H9 (cell line): ENCODE results near the gene GLYR1. TPM values are rescaled to one million over a fixed set of nuclear protein-coding genes. Genes with fewer than 3 reads are reported as not detected.

Experiments used
- DNase-seq: peaks from one replicate; pipeline ENCODE4 v3.0.0-alpha.2; 2017
- H2AFZ ChIP-seq: one replicate; pipeline ENCODE4 v1.6.1; 2013; ENCODE audit warnings: mild to moderate bottlenecking, low read length, control low read depth, moderate library complexity
- H2AK5ac ChIP-seq: 2 replicates; pipeline ENCODE4 v1.6.1; 2013; ENCODE audit warnings: low read length, control low read depth, mixed read lengths; ENCODE audit not compliant: insufficient read length
- H2BK120ac ChIP-seq: one replicate; pipeline ENCODE4 v1.6.1; 2013; ENCODE audit warnings: low read depth, mild to moderate bottlenecking, low read length, control low read depth, inconsistent platforms; ENCODE audit not compliant: poor library complexity, severe bottlenecking
- H2BK12ac ChIP-seq: 2 replicates; pipeline ENCODE4 v1.6.1; 2013; ENCODE audit warnings: low read length, control low read depth, mixed read lengths, low read depth; ENCODE audit not compliant: insufficient read length
- H2BK15ac ChIP-seq: 2 replicates; pipeline ENCODE4 v1.6.1; 2013; ENCODE audit warnings: low read depth, low read length, control low read depth
- H2BK20ac ChIP-seq: one replicate; pipeline ENCODE4 v1.6.1; 2013; ENCODE audit warnings: low read depth, mild to moderate bottlenecking, low read length, control low read depth, inconsistent platforms; ENCODE audit not compliant: poor library complexity, severe bottlenecking
- H2BK5ac ChIP-seq: 2 replicates; pipeline ENCODE4 v1.6.1; 2013; ENCODE audit warnings: low read length, control low read depth, mixed read lengths; ENCODE audit not compliant: insufficient read length
- H3K14ac ChIP-seq: 2 replicates; pipeline ENCODE4 v1.6.1; 2013; ENCODE audit warnings: low read length, control low read depth; ENCODE audit not compliant: insufficient read depth
- H3K18ac ChIP-seq: 2 replicates; pipeline ENCODE4 v1.6.1; 2013; ENCODE audit warnings: low read depth, mild to moderate bottlenecking, mixed read lengths, low read length, control low read depth; ENCODE audit not compliant: insufficient read length
- H3K23ac ChIP-seq: 2 replicates; pipeline ENCODE4 v1.6.1; 2013; ENCODE audit warnings: low read length, control low read depth, mixed read lengths, low read depth; ENCODE audit not compliant: insufficient read length
- H3K23me2 ChIP-seq: 2 replicates; pipeline ENCODE4 v1.6.1; 2013; ENCODE audit warnings: low read depth, mild to moderate bottlenecking, mixed read lengths, low read length, control low read depth; ENCODE audit not compliant: insufficient read length, poor library complexity, severe bottlenecking
- H3K27ac ChIP-seq: 2 replicates; pipeline ENCODE4 v1.5.1; 2013; ENCODE audit warnings: low read length, control low read depth, mixed read lengths, low read depth; ENCODE audit not compliant: insufficient read length
- H3K27me3 ChIP-seq: 2 replicates; pipeline ENCODE4 v1.6.1; 2013; ENCODE audit warnings: low read length, control low read depth, inconsistent platforms; ENCODE audit not compliant: insufficient read depth
- H3K4ac ChIP-seq: 2 replicates; pipeline ENCODE4 v1.6.1; 2013; ENCODE audit warnings: low read depth, mild to moderate bottlenecking, control low read depth, inconsistent platforms, low read length, moderate library complexity
- H3K4me1 ChIP-seq: 2 replicates; pipeline ENCODE4 v1.6.1; 2013; ENCODE audit warnings: low read length, control low read depth, inconsistent platforms; ENCODE audit not compliant: insufficient read depth
- H3K4me2 ChIP-seq: 2 replicates; pipeline ENCODE4 v1.6.1; 2013; ENCODE audit warnings: low read length, control low read depth, mixed read lengths; ENCODE audit not compliant: insufficient read length, insufficient read depth
- H3K56ac ChIP-seq: 2 replicates; pipeline ENCODE4 v1.6.1; 2013; ENCODE audit warnings: low read depth, mild to moderate bottlenecking, mixed read lengths, low read length, control low read depth; ENCODE audit not compliant: insufficient read length
- H3K79me1 ChIP-seq: 2 replicates; pipeline ENCODE4 v1.6.1; 2013; ENCODE audit warnings: low read depth, mild to moderate bottlenecking, moderate library complexity, low read length, control low read depth, inconsistent platforms; ENCODE audit not compliant: insufficient read depth, poor library complexity, severe bottlenecking
- H3K79me2 ChIP-seq: 2 replicates; pipeline ENCODE4 v1.6.1; 2013; ENCODE audit warnings: low read length, control low read depth, inconsistent platforms; ENCODE audit not compliant: insufficient read depth
- H3K9ac ChIP-seq: 2 replicates; pipeline ENCODE4 v1.6.1; 2013; ENCODE audit warnings: low read length, control low read depth, mixed read lengths; ENCODE audit not compliant: insufficient read length; ENCODE audit errors: extremely low read depth
- H3K9me3 ChIP-seq: one replicate; pipeline ENCODE4 v1.6.1; 2013; ENCODE audit warnings: low read depth, low read length, inconsistent platforms; ENCODE audit not compliant: control insufficient read depth
- H3T11ph ChIP-seq: one replicate; pipeline ENCODE4 v1.6.1; 2013; ENCODE audit warnings: mild to moderate bottlenecking, low read length, control low read depth, inconsistent platforms
- H4K20me1 ChIP-seq: one replicate; pipeline ENCODE4 v1.6.1; 2013; ENCODE audit not compliant: control insufficient read depth, insufficient read length, insufficient read depth
- H4K5ac ChIP-seq: 2 replicates; pipeline ENCODE4 v1.6.1; 2013; ENCODE audit warnings: low read depth, mild to moderate bottlenecking, mixed read lengths, low read length, control low read depth; ENCODE audit not compliant: insufficient read length
- H4K8ac ChIP-seq: replicated peaks from 2 replicates; pipeline ENCODE4 v1.6.1; 2013; ENCODE audit warnings: low read length, control low read depth, mixed read lengths, low read depth; ENCODE audit not compliant: insufficient read length
- H4K91ac ChIP-seq: 2 replicates; pipeline ENCODE4 v1.6.1; 2013; ENCODE audit warnings: low read depth, mild to moderate bottlenecking, moderate library complexity, mixed read lengths, low read length, control low read depth; ENCODE audit not compliant: insufficient read length
- H3K27ac Mint-ChIP-seq, 3 experiments: 2 replicates in 2 of 3; 3 replicates in 1 of 3; pipeline ENCODE4 v1.8.0; 2020 to 2021; ENCODE audit warnings: mixed read lengths in 3 of 3, mild to moderate bottlenecking in 1 of 3, moderate library complexity in 1 of 3
- H3K27me3 Mint-ChIP-seq: 2 replicates; pipeline ENCODE4 v1.8.0; 2021; ENCODE audit warnings: low read depth, mild to moderate bottlenecking, moderate library complexity, mixed read lengths
- H3K36me3 Mint-ChIP-seq, 3 experiments: 2 replicates in 2 of 3; 3 replicates in 1 of 3; pipeline ENCODE4 v1.8.0; 2020 to 2021; ENCODE audit warnings: low read depth in 3 of 3, mixed read lengths in 3 of 3; ENCODE audit not compliant: insufficient read depth in 1 of 3
- H3K4me1 Mint-ChIP-seq, 2 experiments: 2 replicates each; pipeline ENCODE4 v1.8.0; 2020; ENCODE audit warnings: mixed read lengths in 2 of 2
- H3K4me3 Mint-ChIP-seq, 2 experiments: 2 replicates in 1 of 2; 3 replicates in 1 of 2; pipeline ENCODE4 v1.8.0; 2020 to 2021; ENCODE audit warnings: mild to moderate bottlenecking in 2 of 2, mixed read lengths in 2 of 2, moderate library complexity in 1 of 2
- H3K9me3 Mint-ChIP-seq, 2 experiments: 2 replicates in 1 of 2; 3 replicates in 1 of 2; pipeline ENCODE4 v1.8.0; 2020; ENCODE audit warnings: mild to moderate bottlenecking in 2 of 2, mixed read lengths in 2 of 2, moderate library complexity in 1 of 2
- CTCF ChIP-seq: fragments of 200-600 bp; sonication (generic); conservative IDR thresholded peaks from 3 replicates; pipeline ENCODE4 v1.8.0; 2021; ENCODE audit warnings: antibody characterized with exemption, mild to moderate bottlenecking
- WGBS: extraction: QIAGEN DNeasy Blood & Tissue Kit; methylation state at CpG from one replicate; pipeline ENCODE4 v1.1.7; 2013; ENCODE audit warnings: missing lambda C conversion rate, low lambda C conversion rate, mixed read lengths; ENCODE audit not compliant: insufficient read length; ENCODE audit errors: extremely low coverage; 5-methylcytosine and 5-hydroxymethylcytosine counted together
- total RNA-seq: library from RNA; stranded (reverse); gene quantifications from 2 replicates; pipeline ENCODE4 v1.2.1, GENCODE V29; 2021

The GLYR1 gene
- total RNA-seq, 1 experiment from 2014 or later, result 114 TPM

DNA sequence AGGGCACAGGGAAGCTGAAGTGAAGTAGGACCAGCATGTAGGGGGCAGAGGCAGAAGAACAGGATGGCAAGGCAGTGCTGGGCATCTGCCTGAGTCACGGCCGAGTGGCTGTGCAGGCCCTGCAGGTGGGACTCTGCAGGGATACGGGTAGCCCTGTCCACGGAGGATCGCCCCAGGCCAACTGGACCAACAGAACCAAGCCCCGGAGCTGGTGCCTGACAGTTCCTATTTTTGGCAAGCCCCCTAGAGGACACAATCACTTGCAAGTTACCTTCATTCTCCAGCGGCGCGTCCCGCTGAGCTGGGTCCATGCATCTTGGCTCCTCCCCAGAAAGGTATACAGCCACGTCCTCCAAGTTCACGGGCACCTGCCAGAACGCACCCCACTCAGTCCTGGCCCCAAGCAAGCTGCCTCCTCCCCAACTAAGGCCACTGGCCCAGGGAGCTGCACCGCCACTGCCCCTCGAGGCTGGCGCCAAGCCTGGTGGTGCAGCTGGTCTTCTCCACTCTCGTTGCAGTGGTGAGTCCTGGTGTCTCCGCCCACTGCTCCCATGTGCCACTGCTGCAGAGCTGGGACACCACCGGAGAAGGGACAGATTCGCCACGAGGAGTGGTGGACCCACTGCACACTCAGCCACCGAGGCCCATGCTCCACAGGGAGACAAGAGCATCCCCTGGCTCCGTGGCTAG lies 86.7 kb downstream of the GLYR1 start:
- Histone ChIP-seq H2AK5ac (no peak overlapping the region), H4K20me1 (no peaks in the 10 kb centered on the region), H2BK15ac (no peak overlapping the region), H4K91ac (no peak overlapping the region), H3K27me3 (no peaks in the 10 kb centered on the region), H3K27ac (no peak overlapping the region), H3K79me2 (no peaks in the 10 kb centered on the region), H4K8ac (no peak overlapping the region), H3K4me2 (no peak overlapping the region), H3K18ac (no peak overlapping the region), H3K4me1 (no peaks in the 10 kb centered on the region), H2BK120ac (no peak overlapping the region), H2BK20ac (no peak overlapping the region), H3K9ac (no peak overlapping the region), H3K56ac (no peak overlapping the region), H3K23ac (no peak overlapping the region), H3K23me2 (no peaks in the 10 kb centered on the region), H3T11ph (no peak overlapping the region), H3K4ac (no peak overlapping the region), H2BK12ac (no peak overlapping the region), H3K79me1 (no peaks in the 10 kb centered on the region), H3K14ac (no peak overlapping the region), H2BK5ac (no peak overlapping the region), H2AFZ (no peak overlapping the region), H4K5ac (no peak overlapping the region), H3K9me3 (no peaks in the 10 kb centered on the region)
- no peak for DNase-seq
- no peak; the same call in 2 of the 3 replicates for TF ChIP-seq CTCF
- Mint-ChIP-seq H3K27ac (0 out of 7 replicates have a peak overlapping the region, but pooled peaks of 1 of the 3 experiments have one; percentile 62), H3K4me3 (no peak overlapping the region), H3K36me3 (peaks cover 46 to 88% (median 78%) of the 10 kb centered on the region in 3 experiments), H3K4me1 (no peaks in the 10 kb centered on the region), H3K27me3 (no peaks in the 10 kb centered on the region), H3K9me3 (peaks cover 7% of the 10 kb centered on the region in 2 experiments; a peak in 3 of 5 replicates)
- WGBS, result no CpG with 5 or more reads among the region's 23 CpGs
